NCI-H460 (cell line): Measurements from ENCODE around the gene BCDIN3D. TPM values are rescaled to one million over a fixed set of nuclear protein-coding genes. Genes with fewer than 3 reads are reported as not detected.
"Not testable (repeated sequence)": the region's sequence is repeated elsewhere in the genome, so short reads cannot be mapped to it uniquely, and the experiment has no call there.

Source experiments
- DNase-seq: peaks from one replicate; pipeline ENCODE4 v3.0.0-alpha.2; 2016; ENCODE audit warnings: low read depth; ENCODE audit errors: extremely low read depth
- total RNA-seq: library from RNA; depleted of rRNA; stranded (reverse); fragments of >200 nt; shearing (Covaris generic); gene quantifications from 2 replicates; pipeline ENCODE4 v1.2.3, GENCODE V29; 2014

BCDIN3D gene
- total RNA-seq, 1 experiment from 2014 or later = 8.5 TPM

- DNase-seq = no peak
Observed at GRCh38 chr12:49864798-49865090, 21.8 kb upstream of the BCDIN3D start.

DNA sequence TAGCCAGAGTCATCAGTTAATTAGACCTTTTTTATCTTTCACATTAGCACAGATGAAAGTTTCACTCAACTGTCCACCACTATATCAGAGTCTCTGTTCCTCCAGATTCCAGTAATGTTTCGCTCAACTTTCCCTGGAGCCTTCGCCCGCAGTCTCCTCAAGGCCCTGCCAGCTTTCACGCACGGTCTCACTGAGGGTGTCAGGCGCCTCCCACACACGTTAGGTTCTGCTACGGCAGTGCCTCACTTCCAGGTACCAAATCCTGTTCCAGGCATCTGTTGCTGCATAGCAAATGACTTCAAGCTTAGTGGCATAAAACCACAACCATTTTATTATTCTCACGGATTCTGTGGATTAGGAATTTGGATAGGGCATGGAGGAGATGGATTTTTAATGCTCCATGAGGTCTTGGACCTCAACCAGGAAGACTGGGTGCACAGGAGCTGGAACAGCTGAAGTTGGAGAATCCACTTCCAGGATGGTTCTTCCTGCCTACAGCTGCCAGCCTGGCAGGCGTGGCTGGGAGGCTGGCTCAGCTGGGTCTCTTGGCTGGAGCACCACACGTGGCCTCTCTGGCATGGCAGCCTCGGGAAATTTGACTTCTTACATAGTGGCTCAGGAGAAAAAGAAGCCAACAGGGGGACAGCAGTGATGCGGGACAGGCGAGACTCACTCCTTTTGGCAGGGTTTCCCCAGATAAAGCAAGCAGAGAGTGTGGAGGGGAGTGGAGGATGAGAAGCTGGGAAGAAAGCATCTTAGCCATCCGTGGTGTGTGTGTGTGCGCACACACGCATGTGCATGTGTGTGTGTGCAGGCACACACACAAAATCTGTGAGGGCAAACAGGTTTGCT is 21.3 kb upstream of the BCDIN3D start:
- DNase-seq = no peak

- DNase-seq = not testable (repeated sequence)
Observed at GRCh38 chr12:49860921-49861320, 18.0 kb upstream of the BCDIN3D start.

GRCh38 chr12:49855890-49856289 is 13.0 kb upstream of the BCDIN3D start:
- not testable (repeated sequence) for DNase-seq

DNA sequence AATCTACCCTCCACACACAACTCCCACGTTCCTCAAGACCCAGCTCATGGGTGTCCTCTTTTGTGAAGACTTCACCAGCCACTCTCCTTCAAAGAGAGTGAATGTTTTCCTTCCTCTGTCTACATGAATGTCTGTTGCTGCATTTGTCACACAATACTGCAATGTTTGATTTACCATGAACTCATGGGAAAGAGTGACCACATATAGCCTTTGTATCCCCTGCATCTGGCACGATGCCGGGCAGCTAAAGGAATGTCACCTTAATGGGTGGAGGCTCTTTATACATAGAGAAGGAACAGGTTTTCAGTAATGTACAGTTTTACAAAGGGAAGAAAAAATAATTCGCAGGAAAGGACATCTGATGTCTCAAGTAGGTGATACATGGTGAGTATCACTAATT is 12.1 kb upstream of the BCDIN3D start:
- DNase-seq = no peak

- DNase-seq = no peak
Observed at GRCh38 chr12:49853671-49854070, 10.8 kb upstream of the BCDIN3D start.

DNA sequence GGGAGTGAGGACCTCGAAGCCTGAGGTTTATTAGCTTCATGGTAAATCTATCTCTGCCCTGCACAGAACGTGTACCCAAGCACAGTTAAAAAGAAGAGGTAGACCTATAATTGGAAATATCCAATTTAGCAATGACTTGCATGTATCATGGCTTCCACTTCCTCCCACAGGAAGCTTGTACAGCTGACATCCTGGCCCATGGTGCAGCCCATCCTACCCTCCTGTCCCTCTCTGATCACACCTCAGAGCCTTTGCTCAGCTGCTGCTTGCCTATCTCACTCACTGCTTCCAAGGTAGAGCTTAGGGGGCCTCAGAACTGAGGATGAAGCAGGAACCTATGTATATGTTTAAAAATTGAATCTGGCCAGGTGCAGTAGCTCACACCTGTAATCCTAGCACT is 4.3 kb upstream of the BCDIN3D start:
- DNase-seq = no peak

- no peak for DNase-seq
Observed at GRCh38 chr12:49846032-49846431, 3.1 kb upstream of the BCDIN3D start.

GRCh38 chr12:49843876-49844437 is 1.1 kb upstream of the BCDIN3D start:
- no peak for DNase-seq

GRCh38 chr12:49843411-49843810 is 505 bp upstream of the BCDIN3D start:
- DNase-seq = no peak

GRCh38 chr12:49838973-49839633 is 3.8 kb downstream of the BCDIN3D start:
- peak; percentile 48 for DNase-seq

GRCh38 chr12:49832836-49833421 is 10.0 kb downstream of the BCDIN3D start:
- DNase-seq = peak; percentile 72

GRCh38 chr12:49831717-49832116 is 11.2 kb downstream of the BCDIN3D start:
- no peak for DNase-seq

- DNase-seq = peak; percentile 92
Observed at GRCh38 chr12:49828133-49829091, 14.5 kb downstream of the BCDIN3D start, which contains the start of gene NCKAP5L. Gene NCKAP5L, minus strand, starts transcription at chr12:49828413. Its CDS starts 24,369 bp downstream, at chr12:49804044.

- DNase-seq = peak; percentile 18
Observed at GRCh38 chr12:49827401-49828099, 15.4 kb downstream of the BCDIN3D start.

GRCh38 chr12:49827051-49827400 is 15.9 kb downstream of the BCDIN3D start:
- no peak for DNase-seq

- no peak for DNase-seq
Observed at GRCh38 chr12:49825971-49826421, 16.9 kb downstream of the BCDIN3D start.

- DNase-seq = no peak
Observed at GRCh38 chr12:49825360-49825970, 17.4 kb downstream of the BCDIN3D start.

GRCh38 chr12:49824895-49825294 is 18.0 kb downstream of the BCDIN3D start:
- DNase-seq = no peak
